HEK293T (cell line): ENCODE measurements around the gene GMDS.

Experiments
- CTCF ChIA-PET: fragments of 350-600 bp; formaldehyde crosslinking; extraction: SDS; loops from one replicate; lab custom pipeline; 2021; ENCODE audit warnings: antibody characterized with exemption, inconsistent platforms; lab: Yijun Ruan, JAX
- POLR2A ChIA-PET: fragments of 350-600 bp; formaldehyde crosslinking; extraction: SDS; loops from one replicate; lab custom pipeline; 2020; ENCODE audit warnings: antibody characterized with exemption, inconsistent platforms; lab: Yijun Ruan, JAX
- DNase-seq: peaks from one replicate; pipeline ENCODE4 v3.0.0; 2012; ENCODE audit warnings: mixed read lengths; ENCODE audit errors: extremely low spot score
- ARNT ChIP-seq: fragments of 450-650 bp; IDR thresholded peaks from 2 replicates; pipeline ENCODE4 v1.6.1; 2017; ENCODE audit warnings: mild to moderate bottlenecking
- BHLHE40 ChIP-seq: fragments of 450-650 bp; IDR thresholded peaks from 2 replicates; pipeline ENCODE4 v1.6.1; 2016; ENCODE audit warnings: mild to moderate bottlenecking, moderate library complexity, borderline replicate concordance
- CTBP1 ChIP-seq: fragments of 450-650 bp; IDR thresholded peaks from 2 replicates; pipeline ENCODE4 v1.6.1; 2016; ENCODE audit warnings: borderline replicate concordance
- ELF4 ChIP-seq: fragments of 450-650 bp; IDR thresholded peaks from 2 replicates; pipeline ENCODE4 v1.6.1; 2017; ENCODE audit warnings: antibody characterized with exemption
- FOXA1 ChIP-seq: fragments of 450-650 bp; IDR thresholded peaks from 2 replicates; pipeline ENCODE4 v1.6.1; 2016; ENCODE audit warnings: mild to moderate bottlenecking
- FOXK2 ChIP-seq: fragments of 450-650 bp; IDR thresholded peaks from 2 replicates; pipeline ENCODE4 v1.6.1; 2016; ENCODE audit warnings: mild to moderate bottlenecking
- FOXM1 ChIP-seq: fragments of 450-650 bp; IDR thresholded peaks from 2 replicates; pipeline ENCODE4 v1.6.1; 2017; ENCODE audit warnings: mild to moderate bottlenecking, borderline replicate concordance
- HDGF ChIP-seq: fragments of 450-650 bp; IDR thresholded peaks from 2 replicates; pipeline ENCODE4 v1.6.1; 2017; ENCODE audit warnings: antibody characterized with exemption, borderline replicate concordance
- L3MBTL2 ChIP-seq: fragments of 450-650 bp; conservative IDR thresholded peaks from 2 replicates; pipeline ENCODE4 v1.6.1; 2016; ENCODE audit warnings: mild to moderate bottlenecking
- LEF1 ChIP-seq: fragments of 450-650 bp; IDR thresholded peaks from 2 replicates; pipeline ENCODE4 v1.6.1; 2017; ENCODE audit warnings: mild to moderate bottlenecking, borderline replicate concordance
- NFRKB ChIP-seq: fragments of 450-650 bp; IDR thresholded peaks from 2 replicates; pipeline ENCODE4 v1.6.1; 2016; ENCODE audit warnings: mild to moderate bottlenecking, moderate library complexity
- PKNOX1 ChIP-seq: fragments of 450-650 bp; IDR thresholded peaks from 2 replicates; pipeline ENCODE4 v1.6.1; 2016
- SP1 ChIP-seq: fragments of 450-650 bp; IDR thresholded peaks from 2 replicates; pipeline ENCODE4 v1.6.1; 2017
- SUZ12 ChIP-seq: fragments of 450-650 bp; IDR thresholded peaks from 2 replicates; pipeline ENCODE4 v1.6.1; 2016; ENCODE audit warnings: mild to moderate bottlenecking
- TARDBP ChIP-seq: fragments of 450-650 bp; IDR thresholded peaks from 2 replicates; pipeline ENCODE4 v1.6.1; 2016
- ZNF384 ChIP-seq: fragments of 450-650 bp; IDR thresholded peaks from 2 replicates; pipeline ENCODE4 v1.6.1; 2016

Gene GMDS

GRCh38 chr6:1612299-1612973, 633.0 kb downstream of the GMDS start:
- CTCF ChIA-PET, result interaction anchor here (0.7 to 1.1 kb wide), 3 partner anchors 10 to 85 kb away, joined by 3 read pairs; no protein-coding TSS in a partner anchor

GRCh38 chr6:1611572-1612298, 633.7 kb downstream of the GMDS start:
- no peak for DNase-seq
- CTCF ChIA-PET, result interaction anchor here (0.6 to 1.1 kb wide), 4 partner anchors 9 to 414 kb away, joined by 3 read pairs; no protein-coding TSS in a partner anchor
- POLR2A ChIA-PET, result interaction anchor here (0.6 to 7.0 kb wide), 20 partner anchors 9 to 255 kb away, joined by 3 to 70 read pairs (median 4); no protein-coding TSS in a partner anchor
- TF ChIP-seq ELF4 (no peak), FOXM1 (0 out of 2 replicates have a peak, but pooled peaks have one; percentile 25), ARNT (no peak)

More at GRCh38 chr6:1612299-1612973, 633.0 kb downstream of the GMDS start:
- no peak for DNase-seq
- TF ChIP-seq ELF4 (no peak), FOXA1 (no peak), CTBP1 (peak; percentile 41; the same call in 1 of the 2 replicates)
- POLR2A ChIA-PET, result interaction anchor here (0.7 to 7.0 kb wide), 15 partner anchors 10 to 238 kb away, joined by 3 to 70 read pairs (median 4); no protein-coding TSS in a partner anchor

- POLR2A ChIA-PET, result interaction anchor here (0.6 to 7.0 kb wide), 14 partner anchors 9 to 256 kb away, joined by 3 to 70 read pairs (median 5); no protein-coding TSS in a partner anchor
- no peak for TF ChIP-seq FOXM1
- TF ChIP-seq SUZ12, result no peak
- peak; percentile 79; the same call in 1 of the 2 replicates for TF ChIP-seq LEF1
- no peak for TF ChIP-seq ELF4
- DNase-seq, result no peak
- CTCF ChIA-PET, result interaction anchor here (0.6 to 1.1 kb wide), 2 partner anchors 86 to 414 kb away, joined by 3 read pairs; no protein-coding TSS in a partner anchor
Measured at GRCh38 chr6:1611322-1611571, 634.2 kb downstream of the GMDS start.

- no peak for DNase-seq
- CTCF ChIA-PET, result interaction anchor here (0.6 to 0.8 kb wide), 2 partner anchors 14 to 415 kb away, joined by 3 to 4 read pairs; no protein-coding TSS in a partner anchor
- POLR2A ChIA-PET, result interaction anchor here (0.8 to 7.0 kb wide), 21 partner anchors 8 to 228 kb away, joined by 3 to 70 read pairs (median 5); no protein-coding TSS in a partner anchor
- TF ChIP-seq HDGF (no peak), LEF1 (peak; percentile 11; the same call in 1 of the 2 replicates), TARDBP (no peak), SUZ12 (no peak)
Measured at GRCh38 chr6:1610497-1611321, 634.7 kb downstream of the GMDS start.

- POLR2A ChIA-PET, result interaction anchor here (0.8 to 7.0 kb wide), 19 partner anchors 8 to 229 kb away, joined by 3 to 70 read pairs (median 5); no protein-coding TSS in a partner anchor
- no peak for TF ChIP-seq BHLHE40
- TF ChIP-seq L3MBTL2, result no peak
- no peak for TF ChIP-seq HDGF
- no peak for TF ChIP-seq SP1
- no peak for TF ChIP-seq NFRKB
- TF ChIP-seq ZNF384, result no peak
- no peak for TF ChIP-seq FOXA1
- peak; percentile 60 for TF ChIP-seq PKNOX1
- no peak for TF ChIP-seq FOXK2
- peak; percentile 69 for TF ChIP-seq ARNT
- no peak for TF ChIP-seq CTBP1
- TF ChIP-seq ELF4, result peak; percentile 36; the same call in 1 of the 2 replicates
- TF ChIP-seq TARDBP, result no peak
- peak; percentile 35; the same call in 1 of the 2 replicates for TF ChIP-seq FOXM1
- no peak for TF ChIP-seq SUZ12
- TF ChIP-seq LEF1, result no peak
- CTCF ChIA-PET, result interaction anchor here (0.8 kb wide), 1 partner anchor 13 kb away, joined by 4 read pairs; no protein-coding TSS in a partner anchor
- peak; percentile 77 for DNase-seq
Measured at GRCh38 chr6:1609648-1610496, 635.5 kb downstream of the GMDS start, which contains the start of gene FOXC1. TSS of gene FOXC1 (plus strand) at chr6:1609915. CDS start at chr6:1610446, 531 bp downstream.

GRCh38 chr6:1609041-1609647, 636.3 kb downstream of the GMDS start:
- DNase-seq, result no peak
- CTCF ChIA-PET, result interaction anchor here (0.7 to 1.5 kb wide), 2 partner anchors 78 to 803 kb away, joined by 3 to 4 read pairs; no protein-coding TSS in a partner anchor
- POLR2A ChIA-PET, result interaction anchor here (1.3 to 7.0 kb wide), 18 partner anchors 7 to 495 kb away, joined by 3 to 144 read pairs (median 24); no protein-coding TSS in a partner anchor
- TF ChIP-seq FOXK2 (no peak), SUZ12 (no peak), ARNT (0 out of 2 replicates have a peak, but pooled peaks have one; percentile 41), FOXM1 (peak; percentile 80), ZNF384 (no peak), CTBP1 (no peak), L3MBTL2 (peak; percentile 84), NFRKB (no peak), BHLHE40 (no peak), SP1 (no peak)
